ENCODE measurements around the gene PTDSS2.

The PTDSS2 gene

DNA sequence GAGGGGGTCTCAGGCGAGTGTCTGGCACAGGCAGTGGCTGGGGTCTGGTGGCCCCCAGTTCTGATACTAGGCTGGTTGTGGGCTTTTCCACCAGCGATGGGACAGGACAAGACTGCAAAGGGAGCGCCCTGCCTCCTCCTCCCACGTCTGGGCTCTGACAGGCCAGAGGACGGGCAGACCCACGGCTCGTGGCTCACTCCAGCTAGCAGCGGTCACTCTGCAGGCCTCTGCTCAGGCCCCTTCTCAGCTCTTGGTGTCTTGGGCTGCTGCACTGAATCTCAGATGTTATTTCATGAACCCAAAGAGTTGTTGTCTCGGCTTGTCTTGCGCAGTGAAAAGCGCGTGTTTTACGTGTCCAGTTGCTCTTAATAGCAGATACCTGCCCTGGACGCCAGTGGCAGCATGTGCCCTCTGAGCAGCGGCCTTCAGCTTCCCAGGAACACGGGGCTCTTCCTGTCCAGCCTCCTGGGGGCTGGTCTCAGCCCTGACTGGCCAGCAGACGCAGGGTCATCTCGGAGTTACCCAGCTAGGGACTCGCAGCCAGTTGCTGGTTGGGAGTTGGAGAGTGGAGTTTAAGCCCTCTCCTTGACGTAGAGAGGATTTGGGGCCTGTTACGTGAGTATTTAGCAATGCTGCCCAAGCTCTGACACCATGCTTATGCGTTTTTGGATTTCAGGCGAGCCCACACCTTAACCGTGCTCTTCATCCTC, 9.6 kb downstream of the PTDSS2 start:
- Histone ChIP-seq H3K4me1 (ENCODE audit: insufficient read depth, poor library complexity, severe bottlenecking) (no peaks in the 10 kb centered on the region), H3K27me3 (ENCODE audit: insufficient read depth, poor library complexity, severe bottlenecking) (no peaks in the 10 kb centered on the region), H3K9me3 (ENCODE audit: severe bottlenecking) (no peaks in the 10 kb centered on the region), H3K27ac (ENCODE audit: poor library complexity, severe bottlenecking) (no peak overlapping the region), H3K4me3 (ENCODE audit: severe bottlenecking) (no peak overlapping the region), H3K36me3 (ENCODE audit: low read depth) (peaks cover 11% of the 10 kb centered on the region)
- no peak for DNase-seq (ENCODE audit: low spot score)
- ATAC-seq (ENCODE audit: low read depth) = no peak
- TF ChIP-seq, protein P1, sequence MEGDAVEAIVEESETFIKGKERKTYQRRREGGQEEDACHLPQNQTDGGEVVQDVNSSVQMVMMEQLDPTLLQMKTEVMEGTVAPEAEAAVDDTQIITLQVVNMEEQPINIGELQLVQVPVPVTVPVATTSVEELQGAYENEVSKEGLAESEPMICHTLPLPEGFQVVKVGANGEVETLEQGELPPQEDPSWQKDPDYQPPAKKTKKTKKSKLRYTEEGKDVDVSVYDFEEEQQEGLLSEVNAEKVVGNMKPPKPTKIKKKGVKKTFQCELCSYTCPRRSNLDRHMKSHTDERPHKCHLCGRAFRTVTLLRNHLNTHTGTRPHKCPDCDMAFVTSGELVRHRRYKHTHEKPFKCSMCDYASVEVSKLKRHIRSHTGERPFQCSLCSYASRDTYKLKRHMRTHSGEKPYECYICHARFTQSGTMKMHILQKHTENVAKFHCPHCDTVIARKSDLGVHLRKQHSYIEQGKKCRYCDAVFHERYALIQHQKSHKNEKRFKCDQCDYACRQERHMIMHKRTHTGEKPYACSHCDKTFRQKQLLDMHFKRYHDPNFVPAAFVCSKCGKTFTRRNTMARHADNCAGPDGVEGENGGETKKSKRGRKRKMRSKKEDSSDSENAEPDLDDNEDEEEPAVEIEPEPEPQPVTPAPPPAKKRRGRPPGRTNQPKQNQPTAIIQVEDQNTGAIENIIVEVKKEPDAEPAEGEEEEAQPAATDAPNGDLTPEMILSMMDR (IDR thresholded peaks at IDR 0.05; ENCODE audit: poor library complexity, severe bottlenecking) = no peak

DNA sequence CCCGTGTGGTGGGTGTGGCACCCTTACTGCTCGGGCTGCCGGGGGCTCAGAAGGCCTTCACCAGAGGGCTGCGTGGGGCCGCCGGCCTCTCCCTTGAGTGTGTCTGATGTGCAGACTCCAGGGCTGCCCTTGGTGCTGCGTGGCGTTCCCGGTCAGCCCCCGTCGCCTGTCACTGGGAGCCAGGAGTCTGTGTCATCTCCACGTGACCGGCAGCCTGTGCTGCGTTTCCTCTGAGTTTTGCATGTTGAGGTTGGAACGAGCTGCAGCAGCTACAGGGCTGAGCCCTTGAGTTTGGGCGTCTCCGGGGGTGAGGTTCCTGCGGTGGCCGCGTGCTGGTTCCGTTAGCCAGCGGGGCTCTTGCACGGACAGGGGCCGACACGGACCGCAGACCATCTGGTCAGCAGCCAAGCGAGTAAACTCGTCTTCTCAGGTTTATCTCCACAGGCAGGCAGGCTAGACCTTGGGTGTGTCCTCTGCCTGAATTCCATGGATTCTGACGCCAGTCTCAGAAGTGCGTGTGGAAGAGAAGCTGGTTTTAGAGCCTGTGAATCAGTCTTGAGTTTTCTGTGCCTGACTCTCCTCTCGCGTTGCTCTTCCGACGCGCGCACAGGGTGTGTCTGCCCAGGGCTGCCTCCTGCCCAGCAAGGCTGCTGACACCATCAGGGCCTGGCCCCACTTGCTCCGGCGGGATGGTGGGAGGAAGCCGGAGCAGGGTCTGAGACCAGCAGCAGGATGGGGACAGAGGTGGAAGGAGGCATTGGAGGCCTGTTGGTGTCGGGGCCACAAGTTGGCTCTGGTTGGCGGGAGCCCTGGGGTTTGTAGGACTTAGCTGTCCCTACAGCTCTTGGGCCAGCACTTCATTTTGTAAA, 10.5 kb downstream of the PTDSS2 start:
- DNase-seq (ENCODE audit: low spot score) (peak; percentile 48), ATAC-seq (ENCODE audit: low read depth) (no peak)
- Histone ChIP-seq H3K36me3 (ENCODE audit: low read depth) (peaks cover 18% of the 10 kb centered on the region), H3K4me1 (ENCODE audit: insufficient read depth, poor library complexity, severe bottlenecking) (no peaks in the 10 kb centered on the region), H3K27me3 (ENCODE audit: insufficient read depth, poor library complexity, severe bottlenecking) (no peaks in the 10 kb centered on the region), H3K9me3 (ENCODE audit: severe bottlenecking) (no peaks in the 10 kb centered on the region), H3K27ac (ENCODE audit: poor library complexity, severe bottlenecking) (no peak overlapping the region), H3K4me3 (ENCODE audit: severe bottlenecking) (no peak overlapping the region)
- TF ChIP-seq, protein P1 (IDR thresholded peaks at IDR 0.05; ENCODE audit: poor library complexity, severe bottlenecking) = no peak

DNA sequence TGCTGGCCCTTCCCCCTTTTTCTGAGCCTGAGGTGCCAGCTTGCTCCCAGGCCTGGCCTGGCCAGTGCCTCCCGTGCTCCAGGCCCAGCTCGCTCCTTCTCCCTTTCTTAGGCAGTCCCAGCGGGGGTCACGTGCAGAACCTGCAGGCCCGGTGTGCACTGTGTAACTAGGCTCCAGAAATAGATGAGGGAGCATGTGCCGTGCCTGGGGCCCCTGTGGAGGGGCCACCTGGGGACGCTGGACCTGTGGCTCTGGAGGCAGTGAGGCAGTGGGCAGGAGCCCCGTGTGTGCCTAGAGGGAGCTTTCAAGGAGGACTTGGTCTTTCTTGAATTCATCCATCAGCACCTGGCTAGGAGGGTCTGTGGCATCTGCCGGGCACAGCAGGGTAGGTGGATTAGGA, 11.5 kb downstream of the PTDSS2 start:
- DNase-seq (ENCODE audit: low spot score) = peak; percentile 57
- Histone ChIP-seq H3K27ac (ENCODE audit: poor library complexity, severe bottlenecking) (no peak overlapping the region), H3K4me1 (ENCODE audit: insufficient read depth, poor library complexity, severe bottlenecking) (no peaks in the 10 kb centered on the region), H3K36me3 (ENCODE audit: low read depth) (peaks cover 18% of the 10 kb centered on the region), H3K9me3 (ENCODE audit: severe bottlenecking) (no peaks in the 10 kb centered on the region), H3K27me3 (ENCODE audit: insufficient read depth, poor library complexity, severe bottlenecking) (no peaks in the 10 kb centered on the region), H3K4me3 (ENCODE audit: severe bottlenecking) (no peak overlapping the region)
- no peak for ATAC-seq (ENCODE audit: low read depth)
- TF ChIP-seq, protein P1 (IDR thresholded peaks at IDR 0.05; ENCODE audit: poor library complexity, severe bottlenecking) = no peak

DNA sequence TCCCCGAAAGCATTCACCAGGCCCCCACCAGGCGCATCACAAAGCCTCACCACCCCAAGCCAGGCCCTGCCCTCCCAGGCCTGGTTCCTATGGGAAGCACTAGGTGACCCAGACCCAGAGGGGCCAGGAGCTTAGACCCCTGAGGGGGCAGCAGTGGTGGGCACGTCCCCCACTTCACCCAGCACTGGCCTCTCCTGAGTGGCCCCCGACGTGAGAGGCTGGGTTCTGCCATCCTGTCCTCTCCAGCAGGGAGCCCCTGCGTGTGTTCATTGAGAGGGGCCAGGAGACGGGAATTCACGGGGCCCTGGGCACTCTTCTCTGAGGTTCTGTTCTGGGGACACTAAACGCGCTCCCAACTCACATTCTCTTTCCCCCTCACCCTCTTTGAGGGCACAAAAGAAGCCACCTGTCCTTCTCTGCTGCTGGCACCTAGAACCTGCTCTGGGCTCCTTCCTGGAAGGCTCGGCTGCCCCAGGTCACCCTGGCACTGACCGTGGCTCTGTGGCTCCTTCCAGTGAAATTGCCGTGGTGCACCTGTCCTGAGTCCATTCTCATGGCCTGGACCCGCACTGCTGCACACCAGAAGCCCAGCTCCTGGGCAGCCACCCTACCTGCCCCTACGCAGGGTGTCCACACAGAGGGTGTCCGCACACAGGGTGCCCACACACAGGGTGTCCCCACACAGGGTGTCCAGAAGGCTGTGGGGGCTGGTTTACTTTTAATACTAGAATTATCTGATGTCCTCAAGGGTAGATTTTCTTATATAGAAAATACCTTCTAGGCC, 12.2 kb downstream of the PTDSS2 start:
- peaks cover 18% of the 10 kb centered on the region for H3K36me3 ChIP-seq (ENCODE audit: low read depth)
- H3K9me3 ChIP-seq (ENCODE audit: severe bottlenecking) = no peaks in the 10 kb centered on the region
- H3K4me3 ChIP-seq (ENCODE audit: severe bottlenecking) = no peak overlapping the region
- ATAC-seq (ENCODE audit: low read depth) (no peak), DNase-seq (ENCODE audit: low spot score) (no peak)
- TF ChIP-seq, protein P1 (IDR thresholded peaks at IDR 0.05; ENCODE audit: poor library complexity, severe bottlenecking) = no peak
- no peaks in the 10 kb centered on the region for H3K4me1 ChIP-seq (ENCODE audit: insufficient read depth, poor library complexity, severe bottlenecking)
- no peak overlapping the region for H3K27ac ChIP-seq (ENCODE audit: poor library complexity, severe bottlenecking)
- H3K27me3 ChIP-seq (ENCODE audit: insufficient read depth, poor library complexity, severe bottlenecking) = no peaks in the 10 kb centered on the region
